GM12865 (cell line): Measurements from ENCODE around the gene ARHGAP30.

Experiments used
- DNase-seq: peaks from one replicate; pipeline ENCODE4 v3.0.0; 2010; ENCODE audit warnings: low read depth
- H3K4me3 ChIP-seq: 2 replicates; pipeline ENCODE4 v1.5.1; 2011; ENCODE audit warnings: mild to moderate bottlenecking, low read depth, low read length, control low read depth
- CTCF ChIP-seq: IDR thresholded peaks from 2 replicates; pipeline ENCODE4 v1.5.1; 2011; ENCODE audit warnings: low read length, control low read depth, low read depth, inconsistent platforms; ENCODE audit not compliant: insufficient read depth; ENCODE audit errors: missing control alignments

Gene ARHGAP30

GRCh38 chr1:161046605-161047228 is 23.0 kb downstream of the ARHGAP30 start:
- no peak for TF ChIP-seq CTCF
- peak; percentile 90 for DNase-seq
- peak overlapping the region; percentile 67 for H3K4me3 ChIP-seq

- TF ChIP-seq CTCF = no peak
- DNase-seq = peak; percentile 97
Measured at GRCh38 chr1:161045736-161046604, 23.7 kb downstream of the ARHGAP30 start, which contains the start of gene USF1. TSS of gene USF1 (minus strand) at chr1:161045977. CDS start at chr1:161043275, 2,702 bp downstream.

GRCh38 chr1:161044908-161045735 is 24.6 kb downstream of the ARHGAP30 start:
- H3K4me3 ChIP-seq = peak overlapping the region; percentile 67
- peak; percentile 91 for DNase-seq
- TF ChIP-seq CTCF = no peak

More at GRCh38 chr1:161045736-161046604, 23.7 kb downstream of the ARHGAP30 start, which contains the start of gene USF1:
- peak within 1 kb of the TSS; percentile 67 for H3K4me3 ChIP-seq

- no peak for TF ChIP-seq CTCF
- DNase-seq = no peak
- H3K4me3 ChIP-seq = peak overlapping the region; percentile 67
Measured at GRCh38 chr1:161044535-161044907, 25.2 kb downstream of the ARHGAP30 start.

- DNase-seq = no peak
- no peak for TF ChIP-seq CTCF
- H3K4me3 ChIP-seq = no peak overlapping the region; the same call in 1 of the 2 replicates
Measured at GRCh38 chr1:161039546-161039945, 30.1 kb downstream of the ARHGAP30 start.

- no peak for DNase-seq
- no peak for TF ChIP-seq CTCF
- peak overlapping the region; percentile 64 for H3K4me3 ChIP-seq
Measured at GRCh38 chr1:161039154-161039545, 30.5 kb downstream of the ARHGAP30 start.
